Measurements from ENCODE around the gene HEXB.

Gene HEXB

DNA sequence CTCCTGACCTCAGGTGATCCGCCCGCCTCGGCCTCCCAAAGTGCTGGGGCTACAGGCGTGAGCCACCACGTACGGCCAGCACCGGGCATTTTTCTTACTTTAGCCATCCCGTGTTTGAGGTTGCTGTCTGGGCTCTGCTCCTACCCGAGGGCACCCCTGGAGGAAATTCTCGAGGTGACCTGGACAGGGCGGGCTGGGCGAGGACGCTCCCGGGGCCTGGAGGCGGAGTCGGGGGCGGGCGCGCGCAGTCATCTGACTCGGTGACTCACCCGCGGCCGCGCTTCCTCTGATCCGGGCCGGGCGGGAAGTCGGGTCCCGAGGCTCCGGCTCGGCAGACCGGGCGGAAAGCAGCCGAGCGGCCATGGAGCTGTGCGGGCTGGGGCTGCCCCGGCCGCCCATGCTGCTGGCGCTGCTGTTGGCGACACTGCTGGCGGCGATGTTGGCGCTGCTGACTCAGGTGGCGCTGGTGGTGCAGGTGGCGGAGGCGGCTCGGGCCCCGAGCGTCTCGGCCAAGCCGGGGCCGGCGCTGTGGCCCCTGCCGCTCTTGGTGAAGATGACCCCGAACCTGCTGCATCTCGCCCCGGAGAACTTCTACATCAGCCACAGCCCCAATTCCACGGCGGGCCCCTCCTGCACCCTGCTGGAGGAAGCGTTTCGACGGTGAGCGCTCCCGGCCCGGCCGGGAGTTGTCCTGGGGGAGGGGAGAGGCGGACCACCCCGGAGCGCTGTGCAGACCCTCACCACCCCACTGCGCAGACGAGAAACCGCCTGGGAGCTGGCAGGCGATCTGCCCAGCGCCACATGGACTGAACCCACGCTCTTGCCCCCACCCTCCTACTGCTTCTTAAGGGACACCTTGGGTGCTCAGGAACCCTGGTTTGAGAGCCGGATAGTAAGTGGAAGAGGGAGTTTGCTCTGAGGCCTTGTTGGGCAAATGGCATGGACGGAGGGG is at the start of gene HEXB:
HEXB (plus strand) TSS at position 334 of the 952 bp plus-strand sequence; CDS start at position 362, 28 bp downstream.
- TF ChIP-seq, protein P1, sequence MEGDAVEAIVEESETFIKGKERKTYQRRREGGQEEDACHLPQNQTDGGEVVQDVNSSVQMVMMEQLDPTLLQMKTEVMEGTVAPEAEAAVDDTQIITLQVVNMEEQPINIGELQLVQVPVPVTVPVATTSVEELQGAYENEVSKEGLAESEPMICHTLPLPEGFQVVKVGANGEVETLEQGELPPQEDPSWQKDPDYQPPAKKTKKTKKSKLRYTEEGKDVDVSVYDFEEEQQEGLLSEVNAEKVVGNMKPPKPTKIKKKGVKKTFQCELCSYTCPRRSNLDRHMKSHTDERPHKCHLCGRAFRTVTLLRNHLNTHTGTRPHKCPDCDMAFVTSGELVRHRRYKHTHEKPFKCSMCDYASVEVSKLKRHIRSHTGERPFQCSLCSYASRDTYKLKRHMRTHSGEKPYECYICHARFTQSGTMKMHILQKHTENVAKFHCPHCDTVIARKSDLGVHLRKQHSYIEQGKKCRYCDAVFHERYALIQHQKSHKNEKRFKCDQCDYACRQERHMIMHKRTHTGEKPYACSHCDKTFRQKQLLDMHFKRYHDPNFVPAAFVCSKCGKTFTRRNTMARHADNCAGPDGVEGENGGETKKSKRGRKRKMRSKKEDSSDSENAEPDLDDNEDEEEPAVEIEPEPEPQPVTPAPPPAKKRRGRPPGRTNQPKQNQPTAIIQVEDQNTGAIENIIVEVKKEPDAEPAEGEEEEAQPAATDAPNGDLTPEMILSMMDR (IDR thresholded peaks at IDR 0.05) = peak in 1 of 2 experiments; percentile 9
- peak; percentile 89 to 94 for DNase-seq
- Histone ChIP-seq H3K27me3 (no peaks in the 10 kb centered on the region), H3K4me1 (peaks cover 0 to 20% (median 17%) of the 10 kb centered on the region in 4 donors), H3K36me3 (peaks cover 0 to 11% (median 5%) of the 10 kb centered on the region in 3 donors), H3K4me3 (peak within 1 kb of the TSS; percentile 60 to 66), H3K9me3 (no peaks in the 10 kb centered on the region), H3K27ac (peak within 1 kb of the TSS; percentile 76 to 83)
- intact Hi-C loops (cut with DNase I; ENCODE audit: low total_unique reads) = loop anchor here (5.0 kb wide), 1 partner anchor 77 kb away; no protein-coding TSS in a partner anchor

DNA sequence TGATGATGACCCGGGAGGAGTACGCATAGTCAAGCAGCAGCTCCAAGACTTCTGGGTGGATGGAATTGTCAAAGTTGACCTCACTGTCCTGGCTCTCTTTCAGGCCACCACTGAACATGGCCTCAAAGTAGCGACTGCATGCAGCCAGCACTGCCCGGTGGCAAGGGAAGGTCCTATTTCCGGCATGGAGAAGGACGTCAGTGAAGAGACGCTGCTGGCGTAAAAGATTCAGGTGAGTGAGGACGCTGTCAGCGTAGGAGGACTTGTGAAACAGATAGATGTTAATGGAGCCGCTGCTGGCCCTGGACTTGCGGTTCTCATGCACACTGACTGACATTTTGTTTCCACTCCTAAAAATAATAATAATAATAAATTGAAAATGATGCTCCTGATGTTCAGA is 48.9 kb upstream of the HEXB start:
- Histone ChIP-seq H3K36me3 (no peaks in the 10 kb centered on the region), H3K4me3 (no peak overlapping the region), H3K4me1 (peaks cover 0 to 19% (median 9%) of the 10 kb centered on the region in 4 donors), H3K27ac (no peak overlapping the region), H3K27me3 (no peaks in the 10 kb centered on the region), H3K9me3 (no peaks in the 10 kb centered on the region)
- intact Hi-C loops (cut with DNase I; ENCODE audit: low total_unique reads) = no loop called here
- DNase-seq = no peak
- TF ChIP-seq, protein P1 (IDR thresholded peaks at IDR 0.05) = no peak

DNA sequence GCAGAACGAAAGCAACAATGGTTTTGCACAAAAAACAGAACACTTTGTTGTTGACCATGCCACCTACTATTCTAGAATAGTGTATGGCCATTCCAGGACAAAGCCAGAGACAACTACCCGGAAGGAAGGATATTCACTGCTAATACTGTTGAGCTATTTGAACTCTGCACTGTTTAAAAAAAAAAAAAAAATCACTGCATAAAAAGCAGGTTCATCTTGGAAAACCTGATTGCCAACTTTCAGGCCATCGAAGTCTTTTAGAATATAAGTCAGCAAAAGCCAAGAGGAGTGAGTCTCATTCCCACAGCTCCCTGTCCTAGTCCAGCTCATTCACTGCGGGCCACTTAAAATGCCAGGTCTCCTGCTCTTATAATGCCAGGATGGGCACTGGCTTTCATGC is 48.5 kb upstream of the HEXB start:
- no peaks in the 10 kb centered on the region for H3K9me3 ChIP-seq
- no peaks in the 10 kb centered on the region for H3K27me3 ChIP-seq
- no peaks in the 10 kb centered on the region for H3K36me3 ChIP-seq
- peaks cover 0 to 23% (median 11%) of the 10 kb centered on the region in 4 donors for H3K4me1 ChIP-seq
- no peak overlapping the region for H3K27ac ChIP-seq
- TF ChIP-seq, protein P1 (IDR thresholded peaks at IDR 0.05) = no peak
- no peak overlapping the region for H3K4me3 ChIP-seq
- intact Hi-C loops (cut with DNase I; ENCODE audit: low total_unique reads) = no loop called here
- no peak for DNase-seq

DNA sequence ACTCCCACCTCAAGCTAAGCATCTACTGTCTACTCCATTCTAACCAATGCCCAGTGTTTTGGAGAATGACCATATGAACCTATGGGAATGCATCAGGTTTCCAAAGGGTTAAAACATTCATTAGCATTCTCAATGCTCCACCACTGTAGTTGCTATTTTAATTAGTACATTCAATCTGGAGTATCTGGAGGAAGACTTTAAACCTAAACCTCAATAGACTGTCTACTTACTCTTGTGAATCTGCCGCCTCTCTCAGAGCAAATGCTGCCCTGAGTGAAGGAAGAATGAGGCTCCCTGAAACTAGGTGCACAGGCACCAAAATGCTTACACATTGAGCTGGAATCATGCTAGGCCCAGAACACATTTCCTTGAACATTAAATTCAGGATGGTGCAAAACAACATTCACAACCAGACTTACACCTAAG is 46.5 kb upstream of the HEXB start:
- intact Hi-C loops (cut with DNase I; ENCODE audit: low total_unique reads) = no loop called here
- TF ChIP-seq, protein P1 (IDR thresholded peaks at IDR 0.05) = no peak
- peaks cover 0 to 33% (median 13%) of the 10 kb centered on the region in 4 donors for H3K4me1 ChIP-seq

DNA sequence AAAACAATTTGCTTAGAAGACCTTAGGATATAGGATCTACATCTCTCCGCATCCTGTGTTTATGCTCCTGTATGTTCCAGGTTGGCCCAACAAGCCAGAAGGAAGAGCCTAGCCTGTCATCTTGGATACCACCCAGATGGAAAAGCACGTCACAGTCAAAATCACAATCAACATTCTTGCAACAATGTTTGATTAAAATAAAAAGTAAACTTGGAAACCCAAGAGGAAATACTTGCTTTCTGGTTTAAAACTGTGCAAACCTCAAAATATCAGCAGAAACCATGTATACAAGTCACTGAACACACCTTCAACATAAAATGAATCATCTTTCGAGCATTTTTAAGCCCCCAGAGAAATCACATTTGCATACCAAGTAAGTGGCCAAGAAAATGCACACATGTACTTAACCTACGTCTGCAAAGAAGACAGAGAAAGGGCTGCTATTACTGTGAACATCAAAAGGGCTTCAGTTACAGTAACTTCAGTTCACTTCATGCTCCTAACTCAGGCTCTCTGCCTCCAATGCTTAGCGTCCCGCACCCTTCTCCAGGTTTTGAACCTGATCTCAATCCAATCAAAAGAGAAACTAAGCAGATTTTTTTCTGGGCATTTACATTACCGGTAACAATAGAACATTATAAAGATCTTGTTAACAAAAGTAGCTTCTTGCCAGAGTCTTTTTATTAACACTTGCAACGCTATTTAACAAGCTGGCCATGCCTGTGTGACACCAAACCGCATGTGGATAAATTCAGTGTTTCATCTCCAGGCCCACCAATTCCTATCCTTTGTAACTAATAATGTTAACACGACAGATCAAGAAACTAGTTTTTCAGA is 45.8 kb upstream of the HEXB start:
- peak overlapping the region in 1 of 2 donors; percentile 50 for H3K27ac ChIP-seq
- intact Hi-C loops (cut with DNase I; ENCODE audit: low total_unique reads) = no loop called here

More for the DNA sequence above, 46.5 kb upstream of the HEXB start:
- H3K9me3 ChIP-seq = no peaks in the 10 kb centered on the region
- H3K4me3 ChIP-seq = peak overlapping the region in 1 of 2 donors; percentile 63
- no peaks in the 10 kb centered on the region for H3K36me3 ChIP-seq
- H3K27ac ChIP-seq = no peak overlapping the region
- no peak for DNase-seq
- H3K27me3 ChIP-seq = no peaks in the 10 kb centered on the region

More for the DNA sequence above, 45.8 kb upstream of the HEXB start:
- TF ChIP-seq, protein P1 (IDR thresholded peaks at IDR 0.05) = no peak
- Histone ChIP-seq H3K27me3 (no peaks in the 10 kb centered on the region), H3K4me3 (peak overlapping the region; percentile 58 to 63), H3K9me3 (no peaks in the 10 kb centered on the region), H3K4me1 (peaks cover 0 to 33% (median 13%) of the 10 kb centered on the region in 4 donors), H3K36me3 (no peaks in the 10 kb centered on the region)
- no peak for DNase-seq
